ENCODE data around the gene UGT1A8. TPM values are rescaled to one million over a fixed set of nuclear protein-coding genes. Genes with fewer than 3 reads are reported as not detected.

Gene UGT1A8
- total RNA-seq, 1 experiment from 2014 or later, result not detected

DNA sequence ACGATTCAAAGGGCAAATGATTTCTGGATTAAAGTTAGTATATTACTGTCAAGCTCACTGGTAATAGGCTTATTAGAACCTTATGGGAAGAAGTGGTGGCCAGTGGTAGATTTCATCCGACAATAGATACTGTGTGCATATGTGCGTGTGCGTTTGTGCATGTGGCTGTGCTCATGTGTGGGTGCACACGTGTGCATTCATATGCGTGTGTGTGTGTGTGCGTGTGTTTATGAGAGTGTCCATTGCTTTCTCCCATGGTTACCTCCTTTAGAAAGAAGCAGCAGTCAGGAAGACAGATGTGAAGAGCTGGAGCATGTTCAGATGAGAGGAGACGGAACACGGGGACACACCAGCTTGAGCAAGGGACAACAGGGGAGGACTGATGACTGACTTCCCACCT is 151.8 kb downstream of the UGT1A8 start:
- no peak for ATAC-seq
- Histone ChIP-seq H3K79me2 (ENCODE audit: insufficient read depth, low read length) (no peaks in the 10 kb centered on the region), H3K4me1 (ENCODE audit: control insufficient read depth in 1 of 2, insufficient read depth in 2 of 2, low read length in 2 of 2) (peaks cover 3 to 7% of the 10 kb centered on the region in 2 experiments; a peak in 2 of 4 replicates), H2AFZ (ENCODE audit: low read depth, low read length, poor library complexity, severe bottlenecking) (no peak overlapping the region), H3K27ac (ENCODE audit: low read depth, low read length) (no peak overlapping the region), H3K4me2 (ENCODE audit: low read length) (no peak overlapping the region), H3K9ac (ENCODE audit: low read length) (no peak overlapping the region), H3K4me3 (replicated peaks in 1 of 2; ENCODE audit: low read depth in 1 of 2, low read length in 2 of 2) (no peak overlapping the region), H3K9me3 (ENCODE audit: control insufficient read depth in 1 of 2, insufficient read depth in 1 of 2, low read depth in 1 of 2, low read length in 2 of 2) (no peaks in the 10 kb centered on the region), H3K9me2 (ENCODE audit: insufficient read depth) (no peaks in the 10 kb centered on the region), H4K20me1 (ENCODE audit: insufficient read depth) (no peaks in the 10 kb centered on the region), H3K36me3 (ENCODE audit: control insufficient read depth in 1 of 2, insufficient read depth in 2 of 2, low read length in 2 of 2) (no peaks in the 10 kb centered on the region), H3K27me3 (ENCODE audit: insufficient read depth, low read length) (no peaks in the 10 kb centered on the region)
- POLR2A ChIA-PET, result no interaction called here
- RAD21 ChIA-PET (ENCODE audit: low non-redundant PET in 1 of 2, low total read pairs in 2 of 2, uncharacterized antibody in 2 of 2, unreplicated experiment in 2 of 2), result no interaction called here
- no peak for TF ChIP-seq FOSL1 (IDR thresholded peaks at IDR 0.05; ENCODE audit: low read depth)
- no peak for TF ChIP-seq SP1 (IDR thresholded peaks at IDR 0.05; ENCODE audit: low read depth)
- no peak for TF ChIP-seq ZNF274 (IDR thresholded peaks at IDR 0.05; ENCODE audit: low read depth, low read length)
- TF ChIP-seq POLR2A (IDR thresholded peaks at IDR 0.05; ENCODE audit: borderline replicate concordance, extremely low read depth, insufficient read depth, insufficient read length), result no peak
- TF ChIP-seq, protein P1, sequence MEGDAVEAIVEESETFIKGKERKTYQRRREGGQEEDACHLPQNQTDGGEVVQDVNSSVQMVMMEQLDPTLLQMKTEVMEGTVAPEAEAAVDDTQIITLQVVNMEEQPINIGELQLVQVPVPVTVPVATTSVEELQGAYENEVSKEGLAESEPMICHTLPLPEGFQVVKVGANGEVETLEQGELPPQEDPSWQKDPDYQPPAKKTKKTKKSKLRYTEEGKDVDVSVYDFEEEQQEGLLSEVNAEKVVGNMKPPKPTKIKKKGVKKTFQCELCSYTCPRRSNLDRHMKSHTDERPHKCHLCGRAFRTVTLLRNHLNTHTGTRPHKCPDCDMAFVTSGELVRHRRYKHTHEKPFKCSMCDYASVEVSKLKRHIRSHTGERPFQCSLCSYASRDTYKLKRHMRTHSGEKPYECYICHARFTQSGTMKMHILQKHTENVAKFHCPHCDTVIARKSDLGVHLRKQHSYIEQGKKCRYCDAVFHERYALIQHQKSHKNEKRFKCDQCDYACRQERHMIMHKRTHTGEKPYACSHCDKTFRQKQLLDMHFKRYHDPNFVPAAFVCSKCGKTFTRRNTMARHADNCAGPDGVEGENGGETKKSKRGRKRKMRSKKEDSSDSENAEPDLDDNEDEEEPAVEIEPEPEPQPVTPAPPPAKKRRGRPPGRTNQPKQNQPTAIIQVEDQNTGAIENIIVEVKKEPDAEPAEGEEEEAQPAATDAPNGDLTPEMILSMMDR (IDR thresholded peaks at IDR 0.05 in 2 of 3, conservative IDR thresholded peaks at IDR 0.05 in 1 of 3; ENCODE audit: borderline replicate concordance in 1 of 3, insufficient read depth in 1 of 3, low read depth in 2 of 3, low read length in 2 of 3), result no peak
- TF ChIP-seq, protein P2, sequence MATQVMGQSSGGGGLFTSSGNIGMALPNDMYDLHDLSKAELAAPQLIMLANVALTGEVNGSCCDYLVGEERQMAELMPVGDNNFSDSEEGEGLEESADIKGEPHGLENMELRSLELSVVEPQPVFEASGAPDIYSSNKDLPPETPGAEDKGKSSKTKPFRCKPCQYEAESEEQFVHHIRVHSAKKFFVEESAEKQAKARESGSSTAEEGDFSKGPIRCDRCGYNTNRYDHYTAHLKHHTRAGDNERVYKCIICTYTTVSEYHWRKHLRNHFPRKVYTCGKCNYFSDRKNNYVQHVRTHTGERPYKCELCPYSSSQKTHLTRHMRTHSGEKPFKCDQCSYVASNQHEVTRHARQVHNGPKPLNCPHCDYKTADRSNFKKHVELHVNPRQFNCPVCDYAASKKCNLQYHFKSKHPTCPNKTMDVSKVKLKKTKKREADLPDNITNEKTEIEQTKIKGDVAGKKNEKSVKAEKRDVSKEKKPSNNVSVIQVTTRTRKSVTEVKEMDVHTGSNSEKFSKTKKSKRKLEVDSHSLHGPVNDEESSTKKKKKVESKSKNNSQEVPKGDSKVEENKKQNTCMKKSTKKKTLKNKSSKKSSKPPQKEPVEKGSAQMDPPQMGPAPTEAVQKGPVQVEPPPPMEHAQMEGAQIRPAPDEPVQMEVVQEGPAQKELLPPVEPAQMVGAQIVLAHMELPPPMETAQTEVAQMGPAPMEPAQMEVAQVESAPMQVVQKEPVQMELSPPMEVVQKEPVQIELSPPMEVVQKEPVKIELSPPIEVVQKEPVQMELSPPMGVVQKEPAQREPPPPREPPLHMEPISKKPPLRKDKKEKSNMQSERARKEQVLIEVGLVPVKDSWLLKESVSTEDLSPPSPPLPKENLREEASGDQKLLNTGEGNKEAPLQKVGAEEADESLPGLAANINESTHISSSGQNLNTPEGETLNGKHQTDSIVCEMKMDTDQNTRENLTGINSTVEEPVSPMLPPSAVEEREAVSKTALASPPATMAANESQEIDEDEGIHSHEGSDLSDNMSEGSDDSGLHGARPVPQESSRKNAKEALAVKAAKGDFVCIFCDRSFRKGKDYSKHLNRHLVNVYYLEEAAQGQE (IDR thresholded peaks at IDR 0.05; ENCODE audit: low read depth), result no peak
- TF ChIP-seq, protein P3, sequence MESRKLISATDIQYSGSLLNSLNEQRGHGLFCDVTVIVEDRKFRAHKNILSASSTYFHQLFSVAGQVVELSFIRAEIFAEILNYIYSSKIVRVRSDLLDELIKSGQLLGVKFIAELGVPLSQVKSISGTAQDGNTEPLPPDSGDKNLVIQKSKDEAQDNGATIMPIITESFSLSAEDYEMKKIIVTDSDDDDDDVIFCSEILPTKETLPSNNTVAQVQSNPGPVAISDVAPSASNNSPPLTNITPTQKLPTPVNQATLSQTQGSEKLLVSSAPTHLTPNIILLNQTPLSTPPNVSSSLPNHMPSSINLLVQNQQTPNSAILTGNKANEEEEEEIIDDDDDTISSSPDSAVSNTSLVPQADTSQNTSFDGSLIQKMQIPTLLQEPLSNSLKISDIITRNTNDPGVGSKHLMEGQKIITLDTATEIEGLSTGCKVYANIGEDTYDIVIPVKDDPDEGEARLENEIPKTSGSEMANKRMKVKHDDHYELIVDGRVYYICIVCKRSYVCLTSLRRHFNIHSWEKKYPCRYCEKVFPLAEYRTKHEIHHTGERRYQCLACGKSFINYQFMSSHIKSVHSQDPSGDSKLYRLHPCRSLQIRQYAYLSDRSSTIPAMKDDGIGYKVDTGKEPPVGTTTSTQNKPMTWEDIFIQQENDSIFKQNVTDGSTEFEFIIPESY (IDR thresholded peaks at IDR 0.05; ENCODE audit: extremely low read depth, insufficient replicate concordance, low read length), result no peak
- TF ChIP-seq SIN3A (IDR thresholded peaks at IDR 0.05; ENCODE audit: low read depth), result no peak
- CTCF ChIA-PET, result no interaction called here
- intact Hi-C loops (cut with micrococcal nuclease), result no loop called here
- no peak for DNase-seq (ENCODE audit: low read depth, low spot score)
- no TSS peak for BruUV-seq (replicated peaks)
